ENCODE measurements around the gene ETV2.

DNA sequence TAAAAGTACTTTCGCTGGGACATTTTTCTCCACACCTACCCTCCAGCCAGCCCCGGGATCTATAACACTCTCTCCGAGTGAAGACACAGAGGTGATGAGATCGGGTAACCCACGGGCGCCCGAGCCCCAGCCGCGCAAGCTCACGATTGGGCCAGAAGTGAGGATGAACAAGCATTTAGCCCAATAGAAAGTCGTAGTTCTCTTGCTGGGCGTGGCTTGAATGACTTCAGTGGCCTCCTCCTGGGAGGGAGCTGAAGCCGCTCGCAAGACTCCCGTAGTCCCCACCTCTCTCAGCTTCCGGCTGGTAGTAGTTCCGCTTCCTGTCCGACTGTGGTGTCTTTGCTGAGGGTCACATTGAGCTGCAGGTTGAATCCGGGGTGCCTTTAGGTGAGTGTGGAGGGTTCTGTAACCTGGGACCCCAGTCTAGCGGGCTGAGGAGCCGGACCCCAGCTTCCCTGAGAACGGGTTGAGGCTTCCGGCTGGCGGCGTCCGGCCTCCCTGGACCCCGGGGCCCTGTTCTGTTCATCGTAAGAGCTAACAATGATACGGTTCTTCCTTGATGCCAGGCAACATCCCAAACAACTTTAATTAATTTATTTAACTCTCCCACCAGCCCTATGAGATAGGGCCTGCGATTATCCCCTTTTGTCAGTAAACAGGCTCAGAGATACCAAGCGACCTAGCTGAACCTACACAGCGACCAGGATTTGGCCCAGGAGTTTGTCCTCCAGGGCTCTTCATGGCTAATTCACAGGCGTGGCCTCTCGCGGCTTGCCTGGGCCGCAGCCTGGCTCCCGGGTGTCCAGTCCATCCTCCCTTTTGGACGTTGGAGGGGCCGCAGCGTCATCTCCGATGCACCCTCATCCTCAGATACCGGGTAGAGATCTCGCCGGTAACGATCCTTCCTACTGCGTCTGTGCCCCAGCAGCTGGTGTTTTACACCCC, 6.7 kb downstream of the ETV2 start, which contains the start of gene COX6B1:
- no peak for TF ChIP-seq SMC3 (IDR thresholded peaks at IDR 0.05; ENCODE audit: low read depth, low read length)
- no peak for TF ChIP-seq MAFK (IDR thresholded peaks at IDR 0.05; ENCODE audit: low read depth, low read length)
